GM18907 (cell line): ENCODE measurements around the gene MRPL54.
A peak's percentile ranks its signal among the peaks of the same experiment; 100 is the strongest.
"Not testable (repeated sequence)": the region's sequence is repeated elsewhere in the genome, so short reads cannot be mapped to it uniquely, and the experiment has no call there.

Experiments
- ATAC-seq: cut with Tn5 transposase; IDR thresholded peaks from one replicate; pipeline ENCODE4 v1.9.1; 2021; ENCODE audit warnings: mild to moderate bottlenecking, moderate library complexity; ENCODE audit not compliant: unreplicated experiment

The MRPL54 gene

DNA sequence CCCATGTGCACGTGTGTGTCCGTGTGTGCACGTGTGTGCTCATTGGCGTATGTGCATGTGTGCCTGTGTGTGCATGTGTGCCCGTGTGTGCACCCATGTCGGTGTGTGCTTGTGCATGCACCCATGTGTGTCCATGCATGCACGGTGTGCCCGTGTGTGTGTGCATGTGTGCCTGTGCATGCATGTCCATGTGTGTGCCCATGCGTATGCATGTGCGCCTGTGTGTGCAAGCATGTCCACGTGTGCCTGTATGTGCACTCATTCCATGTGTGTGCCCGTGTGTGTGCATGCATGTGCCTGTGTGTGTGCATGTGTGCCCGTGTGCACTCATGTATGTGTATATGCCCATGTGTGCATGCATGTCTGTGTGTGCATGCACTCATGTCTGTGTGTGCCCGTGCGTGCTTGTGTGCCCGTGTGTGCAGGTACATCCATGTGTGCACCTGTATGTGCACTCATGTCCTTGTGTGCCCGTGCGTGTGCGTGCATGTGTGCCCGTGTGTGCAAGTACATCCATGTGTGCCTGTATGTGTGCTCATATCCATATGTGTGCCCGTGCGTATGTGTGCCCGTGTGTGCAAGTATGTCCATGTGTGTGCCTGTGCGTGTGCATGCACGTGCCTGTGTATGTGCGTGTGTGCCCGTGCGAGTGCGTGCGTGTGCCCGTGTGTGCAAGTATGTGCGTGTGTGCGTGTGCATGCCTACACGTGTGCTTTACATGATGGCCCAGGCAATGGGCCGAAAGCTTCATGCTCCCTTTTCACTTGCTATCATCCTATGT is 45.3 kb downstream of the MRPL54 start:
- ATAC-seq: no peak

DNA sequence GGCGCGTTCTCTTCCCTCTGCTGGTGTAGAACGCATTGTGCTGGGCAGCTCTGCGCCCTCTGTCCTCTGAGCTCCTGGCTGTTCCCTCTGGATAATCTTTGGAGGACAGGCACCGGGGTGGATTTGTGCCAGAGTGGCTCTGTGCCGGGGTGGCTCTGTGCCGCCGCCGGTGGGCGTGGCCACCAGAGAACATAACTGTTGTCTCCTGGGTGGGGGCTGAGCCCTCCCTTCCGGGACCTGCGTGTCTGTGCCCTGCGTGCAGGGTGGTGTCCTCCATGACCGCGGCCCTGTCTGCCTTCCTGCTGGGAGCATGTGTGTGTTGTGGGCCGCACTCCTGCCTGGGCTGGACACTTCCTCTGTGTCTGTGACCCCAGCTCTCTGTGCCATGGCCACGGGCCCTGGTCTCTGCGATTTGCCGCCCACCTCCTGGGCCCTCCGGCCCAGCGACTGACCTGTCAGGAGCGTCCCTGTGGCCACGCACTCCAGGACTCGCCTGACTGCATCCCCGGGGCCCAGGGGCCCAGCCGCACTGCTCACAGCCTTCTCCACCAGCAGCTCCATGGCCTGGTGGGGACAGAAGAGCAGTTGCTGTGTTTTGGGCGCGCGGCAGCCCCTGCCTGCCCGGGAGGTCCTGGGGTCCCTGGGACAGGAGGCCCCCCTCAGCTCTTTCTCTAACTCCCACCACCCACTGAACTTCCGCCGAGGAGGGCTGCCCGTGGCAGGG is 46.1 kb downstream of the MRPL54 start:
- no peak for ATAC-seq

DNA sequence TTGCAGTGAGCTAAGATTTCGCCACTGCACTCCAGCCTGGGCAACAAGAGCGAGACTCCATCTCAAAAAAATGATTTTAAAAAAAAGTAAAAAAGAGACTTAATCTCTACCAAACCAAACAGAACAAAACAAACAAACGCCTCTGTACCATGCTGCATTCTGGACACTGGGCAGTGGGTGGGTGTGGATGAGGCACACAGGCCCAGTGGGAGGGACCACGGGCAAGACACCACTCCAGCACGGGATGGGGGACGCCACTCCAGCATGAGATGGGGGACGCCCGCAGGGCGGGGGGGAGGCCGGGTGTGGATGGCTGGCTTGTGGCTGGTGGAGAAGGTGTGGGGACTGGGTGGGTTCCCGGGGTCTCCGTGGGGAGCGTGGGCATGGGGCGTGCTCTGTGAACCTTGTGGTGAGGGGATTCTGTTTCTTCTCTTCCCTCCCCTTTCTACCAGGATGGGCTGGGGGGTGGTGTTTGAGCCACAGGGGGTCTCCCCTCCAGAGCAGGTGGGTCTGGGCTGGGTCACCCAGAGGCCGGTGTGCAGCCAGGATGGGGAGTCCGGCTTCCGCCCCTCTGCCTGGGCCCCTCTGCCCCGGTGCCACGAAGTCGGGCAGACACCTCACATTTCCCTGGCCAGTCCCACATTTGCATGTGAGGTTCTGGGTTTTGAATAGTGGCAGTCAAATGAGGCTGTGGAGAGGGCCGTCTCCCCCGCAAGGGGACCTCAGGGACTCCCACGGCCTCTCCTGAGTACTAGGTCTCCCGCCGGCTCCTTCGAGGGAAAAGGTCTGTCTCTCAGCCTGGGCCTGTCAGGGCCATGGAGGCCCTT is 47.6 kb downstream of the MRPL54 start:
- peak; percentile 55 for ATAC-seq

DNA sequence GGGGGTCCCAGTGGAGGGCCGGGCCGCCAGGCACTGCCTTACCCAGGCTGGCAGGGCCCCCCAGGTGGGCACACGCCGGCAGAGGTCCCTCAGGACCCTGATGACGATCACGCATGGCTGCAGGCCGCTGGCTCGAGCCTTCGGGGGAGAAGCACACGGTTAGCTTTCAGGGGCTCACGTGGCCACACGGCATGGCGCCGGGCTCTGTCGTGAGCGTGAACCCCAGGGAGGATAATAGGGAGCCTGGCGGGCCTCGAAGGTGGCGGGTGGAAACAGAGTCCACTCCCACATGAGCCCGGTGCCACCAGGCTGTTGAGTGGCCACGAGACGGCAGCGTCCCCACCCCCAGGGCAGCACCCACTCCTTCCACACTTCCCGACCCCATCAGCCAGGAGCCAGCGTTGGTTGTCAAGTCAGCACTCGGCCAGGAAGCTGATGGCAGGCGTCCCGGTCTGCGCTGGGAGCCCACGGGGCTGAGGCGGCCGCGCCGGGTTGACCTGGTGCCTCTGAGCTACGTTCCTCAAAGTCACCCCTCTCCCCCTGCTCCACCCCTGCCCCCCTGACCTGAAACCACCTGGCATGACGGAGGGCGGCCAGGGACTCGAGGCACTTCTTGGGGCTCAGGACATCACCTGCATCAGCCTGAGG is 48.4 kb downstream of the MRPL54 start:
- ATAC-seq: peak; percentile 23

DNA sequence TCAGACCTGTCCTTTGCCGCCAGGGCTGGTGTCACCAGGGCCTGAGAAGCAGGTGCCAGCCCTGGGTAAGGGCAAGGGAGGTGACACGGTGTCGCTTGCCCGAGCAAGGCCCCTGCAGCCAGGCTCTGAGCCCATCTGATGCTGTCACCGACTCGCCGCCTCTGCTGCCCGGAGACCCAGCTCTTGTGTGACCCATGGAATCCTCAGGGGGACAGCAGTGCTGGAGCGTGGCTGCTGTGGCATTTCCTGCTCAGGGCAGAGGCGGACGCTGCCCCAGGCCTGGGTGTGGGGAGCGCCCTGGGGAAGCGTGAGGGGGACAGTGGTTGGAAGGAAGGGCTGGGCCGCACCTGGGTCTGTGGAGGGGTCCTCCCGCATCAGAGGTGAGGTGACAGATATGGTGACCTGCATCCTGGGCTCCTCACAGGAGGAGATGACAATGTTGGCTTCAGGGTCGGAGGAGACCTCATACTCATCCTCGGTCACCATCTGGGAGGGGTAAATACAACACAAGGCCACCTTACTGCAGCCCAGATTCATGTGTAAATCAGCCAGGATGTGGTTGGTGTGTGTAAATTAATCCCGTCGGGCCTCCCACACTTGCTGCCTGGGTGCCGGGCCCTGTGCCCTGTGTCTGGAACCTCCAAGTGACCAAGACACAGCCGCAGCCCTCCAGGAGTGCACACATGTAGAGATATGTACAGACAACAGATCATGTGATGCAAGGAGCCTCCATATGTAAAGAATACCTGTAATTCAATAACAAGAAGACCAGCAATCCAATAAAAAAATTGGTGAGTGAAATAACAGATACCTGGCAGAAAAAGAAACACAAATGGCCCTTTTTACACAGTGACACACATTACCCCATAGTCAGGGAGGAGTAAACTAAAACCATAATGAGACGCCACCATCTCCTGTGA is 51.3 kb downstream of the MRPL54 start:
- no peak for ATAC-seq

DNA sequence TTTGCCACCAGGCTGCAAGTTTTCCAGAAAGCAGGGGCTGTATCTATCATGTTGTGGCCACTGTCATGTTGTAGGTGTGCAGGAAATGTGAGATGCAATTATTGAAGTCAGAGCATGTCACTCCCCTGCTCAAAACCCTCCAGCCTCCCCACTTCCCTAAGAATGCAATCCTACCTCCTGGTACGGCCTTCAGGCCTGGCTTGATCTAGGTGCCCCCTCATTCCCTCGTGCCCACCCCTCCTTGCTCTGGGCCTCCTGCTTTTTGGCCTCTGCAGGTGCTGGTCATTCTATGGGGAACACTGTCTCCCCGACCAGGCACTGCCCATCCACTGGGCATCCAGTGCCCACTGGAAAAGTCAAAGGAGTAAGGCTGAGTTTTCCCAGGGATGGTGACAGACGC is 52.2 kb downstream of the MRPL54 start:
- ATAC-seq: no peak

DNA sequence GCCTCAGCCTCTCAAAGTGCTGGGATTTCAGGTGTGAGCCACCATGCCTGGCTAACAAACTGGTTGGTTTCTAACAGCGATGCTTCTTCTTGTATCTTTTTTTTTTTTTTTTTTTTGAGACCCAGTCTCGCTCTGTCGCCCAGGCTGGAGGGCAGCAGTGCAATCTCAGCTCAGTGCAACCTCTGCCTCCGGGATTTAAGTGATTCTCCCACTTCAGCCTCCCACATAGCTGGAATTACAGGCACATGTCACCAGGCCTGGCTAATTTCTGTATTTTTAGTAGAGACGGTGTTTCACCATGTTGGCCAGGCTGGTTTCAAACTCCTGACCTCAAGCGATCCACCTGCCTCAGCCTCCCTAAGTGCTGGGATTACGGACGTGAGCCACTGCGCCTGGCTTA is 53.7 kb downstream of the MRPL54 start:
- ATAC-seq: not testable (repeated sequence)

DNA sequence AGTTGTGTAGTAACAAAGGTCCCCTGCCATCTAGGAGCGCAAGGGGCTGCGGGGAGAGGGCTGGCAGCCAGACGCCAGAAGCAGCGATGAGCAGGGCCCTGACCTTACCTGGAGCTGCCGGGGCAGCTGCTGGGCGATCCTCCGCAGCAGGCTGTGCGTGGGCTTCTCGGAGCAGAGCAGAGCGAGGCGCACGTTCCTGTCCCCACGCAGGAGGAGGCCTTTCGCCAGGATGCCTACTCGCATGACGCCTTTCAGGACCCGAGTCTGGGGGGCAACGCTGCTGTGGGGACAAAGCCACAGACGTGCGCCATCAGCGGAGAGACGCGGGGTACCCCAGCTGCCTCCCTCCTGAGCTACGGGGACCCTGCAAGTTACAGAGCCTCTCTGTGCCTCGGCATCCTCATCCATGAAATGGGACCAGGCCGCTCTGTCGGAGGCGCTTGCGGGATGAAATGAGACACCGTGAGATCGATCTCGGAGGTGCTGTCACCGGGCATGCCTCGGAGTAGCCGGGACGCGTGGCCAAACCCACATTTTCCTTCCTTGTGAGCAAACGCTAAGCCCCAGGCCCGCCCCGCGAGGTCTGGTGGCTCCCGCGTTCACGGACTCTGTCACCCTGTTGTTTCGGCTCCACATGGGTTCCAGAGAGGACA is 54.2 kb downstream of the MRPL54 start:
- ATAC-seq: no peak
